ENCODE measurements around the gene MICALL1. TPM values are rescaled to one million over a fixed set of nuclear protein-coding genes. Genes with fewer than 3 reads are reported as not detected.
A peak's percentile ranks its signal among the peaks of the same experiment; 100 is the strongest.

The MICALL1 gene
- total and polyA plus RNA-seq, 2 of the 13 experiments (the other 11 are each of a cell fraction or from before 2014, with no cell fraction given), result 7.6 to 10.6 TPM

DNA sequence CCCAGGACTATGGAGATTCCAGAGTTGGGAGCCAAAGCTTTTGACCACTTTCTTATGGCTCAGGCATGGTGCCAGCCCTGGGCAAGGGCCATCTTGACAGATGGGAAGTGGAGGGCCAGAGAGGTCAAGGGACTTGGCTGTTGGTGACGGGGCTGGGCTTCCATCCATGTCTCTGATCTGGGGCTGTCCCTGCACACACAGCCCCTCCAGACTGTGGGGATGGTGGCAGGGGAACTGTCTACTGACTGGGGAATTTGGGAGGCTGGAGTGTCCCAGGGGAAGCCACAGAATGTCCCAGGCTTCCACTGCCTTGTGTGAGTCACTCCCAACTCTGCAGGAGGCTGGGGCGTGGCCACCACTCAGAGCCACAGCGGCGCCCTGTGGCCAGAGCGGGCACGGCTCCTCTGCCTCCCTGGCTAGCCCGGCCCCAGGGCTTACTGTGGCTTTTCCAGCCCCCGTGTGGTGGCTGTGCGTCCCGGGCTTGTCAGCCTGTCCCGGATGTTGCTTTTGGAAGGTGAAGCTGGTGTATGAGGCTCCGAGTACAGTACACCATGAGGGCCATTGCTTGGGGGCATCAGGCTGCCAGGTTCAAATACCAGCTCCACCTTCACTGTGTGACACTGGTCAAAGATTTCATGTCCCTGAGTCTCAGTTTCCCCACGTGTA, 27.7 kb downstream of the MICALL1 start (continued):
- peak; percentile 61; the same call in 1 of the 2 replicates for TF ChIP-seq MIER3 (CRISPR knock-in tag; IDR thresholded peaks at IDR 0.05; ENCODE audit: borderline replicate concordance)
- TF ChIP-seq PHF8 (CRISPR knock-in tag; IDR thresholded peaks at IDR 0.05), result 0 out of 2 replicates have a peak, but pooled peaks have one; percentile 35
- TF ChIP-seq PHF5A (CRISPR knock-in tag; IDR thresholded peaks at IDR 0.05; ENCODE audit: low read depth, unreplicated experiment), result no peak
- TF ChIP-seq, protein P1, sequence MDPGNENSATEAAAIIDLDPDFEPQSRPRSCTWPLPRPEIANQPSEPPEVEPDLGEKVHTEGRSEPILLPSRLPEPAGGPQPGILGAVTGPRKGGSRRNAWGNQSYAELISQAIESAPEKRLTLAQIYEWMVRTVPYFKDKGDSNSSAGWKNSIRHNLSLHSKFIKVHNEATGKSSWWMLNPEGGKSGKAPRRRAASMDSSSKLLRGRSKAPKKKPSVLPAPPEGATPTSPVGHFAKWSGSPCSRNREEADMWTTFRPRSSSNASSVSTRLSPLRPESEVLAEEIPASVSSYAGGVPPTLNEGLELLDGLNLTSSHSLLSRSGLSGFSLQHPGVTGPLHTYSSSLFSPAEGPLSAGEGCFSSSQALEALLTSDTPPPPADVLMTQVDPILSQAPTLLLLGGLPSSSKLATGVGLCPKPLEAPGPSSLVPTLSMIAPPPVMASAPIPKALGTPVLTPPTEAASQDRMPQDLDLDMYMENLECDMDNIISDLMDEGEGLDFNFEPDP (CRISPR knock-in tag; conservative IDR thresholded peaks at IDR 0.05), result 0 out of 2 replicates have a peak, but pooled peaks have one; percentile 80
- TF ChIP-seq, protein P2, sequence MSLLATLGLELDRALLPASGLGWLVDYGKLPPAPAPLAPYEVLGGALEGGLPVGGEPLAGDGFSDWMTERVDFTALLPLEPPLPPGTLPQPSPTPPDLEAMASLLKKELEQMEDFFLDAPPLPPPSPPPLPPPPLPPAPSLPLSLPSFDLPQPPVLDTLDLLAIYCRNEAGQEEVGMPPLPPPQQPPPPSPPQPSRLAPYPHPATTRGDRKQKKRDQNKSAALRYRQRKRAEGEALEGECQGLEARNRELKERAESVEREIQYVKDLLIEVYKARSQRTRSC (CRISPR knock-in tag; IDR thresholded peaks at IDR 0.05; ENCODE audit: low read depth), result no peak
- no peak for TF ChIP-seq ZNF496 (CRISPR knock-in tag; IDR thresholded peaks at IDR 0.05; ENCODE audit: insufficient replicate concordance)
- TF ChIP-seq, protein P3, sequence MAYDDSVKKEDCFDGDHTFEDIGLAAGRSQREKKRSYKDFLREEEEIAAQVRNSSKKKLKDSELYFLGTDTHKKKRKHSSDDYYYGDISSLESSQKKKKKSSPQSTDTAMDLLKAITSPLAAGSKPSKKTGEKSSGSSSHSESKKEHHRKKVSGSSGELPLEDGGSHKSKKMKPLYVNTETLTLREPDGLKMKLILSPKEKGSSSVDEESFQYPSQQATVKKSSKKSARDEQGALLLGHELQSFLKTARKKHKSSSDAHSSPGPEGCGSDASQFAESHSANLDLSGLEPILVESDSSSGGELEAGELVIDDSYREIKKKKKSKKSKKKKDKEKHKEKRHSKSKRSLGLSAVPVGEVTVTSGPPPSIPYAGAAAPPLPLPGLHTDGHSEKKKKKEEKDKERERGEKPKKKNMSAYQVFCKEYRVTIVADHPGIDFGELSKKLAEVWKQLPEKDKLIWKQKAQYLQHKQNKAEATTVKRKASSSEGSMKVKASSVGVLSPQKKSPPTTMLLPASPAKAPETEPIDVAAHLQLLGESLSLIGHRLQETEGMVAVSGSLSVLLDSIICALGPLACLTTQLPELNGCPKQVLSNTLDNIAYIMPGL (CRISPR knock-in tag; IDR thresholded peaks at IDR 0.05; ENCODE audit: borderline replicate concordance in 1 of 2, low read depth in 1 of 2), result peak; percentile 84 to 95
- TF ChIP-seq ZZZ3 (CRISPR knock-in tag; IDR thresholded peaks at IDR 0.05; ENCODE audit: borderline replicate concordance), result no peak
- TF ChIP-seq TAF15 (IDR thresholded peaks at IDR 0.05; ENCODE audit: low read depth, low read length, poor library complexity, severe bottlenecking), result no peak
- TF ChIP-seq BORCS8-MEF2B (CRISPR knock-in tag; IDR thresholded peaks at IDR 0.05), result 0 out of 2 replicates have a peak, but pooled peaks have one; percentile 24
- TF ChIP-seq MIER2 (CRISPR knock-in tag; IDR thresholded peaks at IDR 0.05), result no peak
- TF ChIP-seq ZNF3 (CRISPR knock-in tag; IDR thresholded peaks at IDR 0.05), result no peak
- no peak for TF ChIP-seq SP2 (CRISPR knock-in tag; IDR thresholded peaks at IDR 0.05)
- TF ChIP-seq SSRP1 (CRISPR knock-in tag; IDR thresholded peaks at IDR 0.05), result 0 out of 2 replicates have a peak, but pooled peaks have one; percentile 34
- TF ChIP-seq MZF1 (CRISPR knock-in tag; IDR thresholded peaks at IDR 0.05; ENCODE audit: borderline replicate concordance), result peak; percentile 17; the same call in 1 of the 2 replicates
- TF ChIP-seq, protein P4, sequence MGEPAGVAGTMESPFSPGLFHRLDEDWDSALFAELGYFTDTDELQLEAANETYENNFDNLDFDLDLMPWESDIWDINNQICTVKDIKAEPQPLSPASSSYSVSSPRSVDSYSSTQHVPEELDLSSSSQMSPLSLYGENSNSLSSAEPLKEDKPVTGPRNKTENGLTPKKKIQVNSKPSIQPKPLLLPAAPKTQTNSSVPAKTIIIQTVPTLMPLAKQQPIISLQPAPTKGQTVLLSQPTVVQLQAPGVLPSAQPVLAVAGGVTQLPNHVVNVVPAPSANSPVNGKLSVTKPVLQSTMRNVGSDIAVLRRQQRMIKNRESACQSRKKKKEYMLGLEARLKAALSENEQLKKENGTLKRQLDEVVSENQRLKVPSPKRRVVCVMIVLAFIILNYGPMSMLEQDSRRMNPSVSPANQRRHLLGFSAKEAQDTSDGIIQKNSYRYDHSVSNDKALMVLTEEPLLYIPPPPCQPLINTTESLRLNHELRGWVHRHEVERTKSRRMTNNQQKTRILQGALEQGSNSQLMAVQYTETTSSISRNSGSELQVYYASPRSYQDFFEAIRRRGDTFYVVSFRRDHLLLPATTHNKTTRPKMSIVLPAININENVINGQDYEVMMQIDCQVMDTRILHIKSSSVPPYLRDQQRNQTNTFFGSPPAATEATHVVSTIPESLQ (CRISPR knock-in tag; conservative IDR thresholded peaks at IDR 0.05), result no peak
- TF ChIP-seq GFI1 (CRISPR knock-in tag; IDR thresholded peaks at IDR 0.05; ENCODE audit: borderline replicate concordance), result no peak
- no peak for TF ChIP-seq NAIF1 (CRISPR knock-in tag; IDR thresholded peaks at IDR 0.05; ENCODE audit: borderline replicate concordance)
- TF ChIP-seq, protein P5, sequence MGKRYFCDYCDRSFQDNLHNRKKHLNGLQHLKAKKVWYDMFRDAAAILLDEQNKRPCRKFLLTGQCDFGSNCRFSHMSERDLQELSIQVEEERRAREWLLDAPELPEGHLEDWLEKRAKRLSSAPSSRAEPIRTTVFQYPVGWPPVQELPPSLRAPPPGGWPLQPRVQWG (CRISPR knock-in tag; IDR thresholded peaks at IDR 0.05; ENCODE audit: borderline replicate concordance, low read depth), result no peak
- TF ChIP-seq ZNF644 (CRISPR knock-in tag; IDR thresholded peaks at IDR 0.05; ENCODE audit: low read depth), result no peak
- no peak for TF ChIP-seq TEAD2 (CRISPR knock-in tag; IDR thresholded peaks at IDR 0.05)
- TF ChIP-seq, protein P6, sequence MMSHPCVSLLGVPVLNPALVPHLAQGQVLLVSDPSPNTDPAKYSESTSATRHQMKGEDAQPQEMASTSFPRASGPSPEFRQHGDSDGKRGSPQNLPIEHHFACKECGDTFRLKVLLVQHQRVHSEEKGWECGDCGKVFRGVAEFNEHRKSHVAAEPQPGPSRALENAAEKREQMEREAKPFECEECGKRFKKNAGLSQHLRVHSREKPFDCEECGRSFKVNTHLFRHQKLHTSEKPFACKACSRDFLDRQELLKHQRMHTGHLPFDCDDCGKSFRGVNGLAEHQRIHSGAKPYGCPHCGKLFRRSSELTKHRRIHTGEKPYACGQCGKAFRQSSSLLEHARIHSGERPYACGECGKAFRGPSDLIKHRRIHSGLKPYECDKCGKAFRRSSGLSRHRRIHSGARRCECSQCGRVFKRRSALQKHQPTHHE (CRISPR knock-in tag; IDR thresholded peaks at IDR 0.05; ENCODE audit: borderline replicate concordance), result no peak
